Renal cortical epithelial cell (primary cell): ENCODE measurements around the gene ARMH3. TPM values are rescaled to one million over a fixed set of nuclear protein-coding genes. Genes with fewer than 3 reads are reported as not detected.
"Not testable (repeated sequence)": the region's sequence is repeated elsewhere in the genome, so short reads cannot be mapped to it uniquely, and the experiment has no call there.

Experiments
- DNase-seq: peaks from one replicate; pipeline ENCODE4 v3.0.0-alpha.2; 2011; ENCODE audit warnings: low read depth
- total RNA-seq: library from RNA; depleted of rRNA; stranded (reverse); fragments of >200 nt; gene quantifications from 2 replicates; pipeline ENCODE4 v1.2.3, GENCODE V29; 2014

The ARMH3 gene
- total RNA-seq, 1 donor from 2014 or later, result 18.4 TPM

DNA sequence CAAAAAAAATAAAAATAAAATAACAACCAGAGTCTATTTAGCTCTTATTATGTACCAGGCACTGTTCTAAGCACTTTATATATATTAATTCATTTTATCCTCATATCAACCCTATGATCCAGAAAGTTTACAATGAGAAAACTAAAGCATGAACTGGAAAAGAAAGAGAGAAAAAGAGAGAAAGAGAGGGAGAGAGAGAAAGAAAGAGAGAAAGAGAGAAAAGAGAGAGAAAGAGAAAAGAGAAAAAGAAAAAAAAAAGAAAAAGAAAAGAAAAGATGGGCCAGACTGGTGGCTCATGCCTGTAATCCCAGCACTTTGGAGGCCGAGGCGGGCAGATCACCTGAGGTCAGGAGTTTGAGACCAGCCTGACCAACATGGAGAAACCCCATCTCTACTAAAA, 9.9 kb downstream of the ARMH3 start:
- no peak for DNase-seq

DNA sequence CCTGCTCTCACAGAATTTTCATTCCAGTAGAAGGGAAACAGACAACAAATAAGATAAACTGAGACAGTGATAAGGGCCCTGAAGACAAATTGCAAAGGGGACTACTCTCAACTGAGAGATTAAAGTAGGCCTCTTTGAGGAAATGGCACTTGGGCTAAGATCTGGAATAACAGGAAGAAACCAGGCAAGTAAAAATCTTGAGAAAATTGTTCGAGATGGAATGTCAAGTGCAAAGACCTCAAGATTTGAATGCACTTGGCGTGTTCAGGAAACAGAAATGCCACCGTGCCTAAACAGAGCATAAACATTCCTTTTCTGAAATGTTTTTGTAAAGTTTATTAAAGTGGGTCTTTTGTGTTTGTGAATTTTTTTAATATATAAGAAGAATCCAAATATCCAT, 10.7 kb downstream of the ARMH3 start:
- no peak for DNase-seq

DNA sequence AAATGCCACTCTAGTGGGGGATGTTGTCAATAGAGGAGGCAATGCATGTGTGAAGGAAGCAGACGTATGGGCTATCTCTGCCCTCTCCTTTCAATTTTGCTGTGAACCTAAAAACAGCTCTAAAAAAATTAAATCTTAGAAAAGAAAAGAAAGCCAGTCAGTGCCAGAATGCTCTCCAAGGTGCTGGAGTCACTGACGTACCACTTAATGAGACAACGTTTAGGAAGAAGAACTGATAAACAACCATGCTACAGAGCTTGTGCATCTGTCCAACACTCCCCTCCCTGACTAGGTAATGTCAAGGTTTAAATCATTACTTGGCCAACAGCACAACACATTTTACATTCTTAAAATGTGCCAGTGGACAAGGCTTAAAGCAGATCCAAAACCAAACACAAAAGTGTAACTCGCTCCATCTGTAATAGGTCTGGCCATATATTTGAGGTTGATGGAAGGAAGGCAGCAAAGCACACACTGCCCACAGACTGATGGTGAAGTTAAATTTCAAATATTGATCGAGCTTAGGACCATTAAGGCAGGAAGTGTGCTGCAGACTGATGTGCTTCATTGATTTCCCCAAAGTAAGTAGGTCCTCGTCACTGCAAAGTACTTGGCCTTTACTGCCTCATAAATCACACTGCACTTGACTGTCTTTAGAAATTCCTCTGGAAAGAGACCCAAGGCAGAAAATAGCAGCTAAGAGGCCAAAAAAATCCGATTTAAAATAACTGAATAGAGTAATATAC, 15.5 kb downstream of the ARMH3 start:
- no peak for DNase-seq

DNA sequence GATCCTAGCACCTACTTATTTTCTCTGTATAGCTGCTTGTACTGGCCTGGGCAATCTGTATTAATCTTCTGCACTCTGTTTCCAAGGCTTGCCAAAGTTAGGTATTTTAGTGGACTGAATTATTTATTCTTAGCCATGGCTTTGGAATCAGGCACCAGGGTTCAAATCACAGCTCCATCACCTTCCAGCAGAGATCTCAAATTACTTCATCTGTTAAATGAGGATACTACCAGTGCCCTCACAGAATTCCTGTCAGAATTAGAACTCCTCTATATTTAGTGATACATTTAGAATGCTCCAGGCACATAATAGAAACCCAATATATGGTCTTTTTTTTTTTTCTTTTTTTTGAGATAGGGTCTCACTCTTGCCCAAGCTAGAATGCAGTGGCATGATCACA, 17.6 kb downstream of the ARMH3 start:
- no peak for DNase-seq

DNA sequence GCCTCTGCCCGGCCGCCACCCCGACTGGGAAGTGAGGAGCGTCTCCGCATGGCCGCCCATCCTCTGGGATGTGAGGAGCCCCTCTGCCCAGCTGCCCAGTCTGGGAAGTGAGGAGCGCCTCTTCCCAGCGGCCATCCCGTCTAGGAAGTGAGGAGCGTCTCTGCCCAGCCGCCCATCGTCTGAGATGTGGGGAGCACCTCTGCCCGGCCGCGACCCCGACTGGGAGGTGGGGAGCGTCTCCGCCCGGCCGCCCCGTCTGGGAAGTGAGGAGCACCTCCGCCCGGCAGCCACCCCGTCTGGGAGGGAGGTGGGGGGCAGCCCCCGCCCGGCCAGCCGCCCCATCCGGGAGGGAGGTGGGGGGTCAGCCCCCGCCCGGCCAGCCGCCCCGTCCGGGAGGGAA, 20.2 kb downstream of the ARMH3 start:
- DNase-seq, result not testable (repeated sequence)

DNA sequence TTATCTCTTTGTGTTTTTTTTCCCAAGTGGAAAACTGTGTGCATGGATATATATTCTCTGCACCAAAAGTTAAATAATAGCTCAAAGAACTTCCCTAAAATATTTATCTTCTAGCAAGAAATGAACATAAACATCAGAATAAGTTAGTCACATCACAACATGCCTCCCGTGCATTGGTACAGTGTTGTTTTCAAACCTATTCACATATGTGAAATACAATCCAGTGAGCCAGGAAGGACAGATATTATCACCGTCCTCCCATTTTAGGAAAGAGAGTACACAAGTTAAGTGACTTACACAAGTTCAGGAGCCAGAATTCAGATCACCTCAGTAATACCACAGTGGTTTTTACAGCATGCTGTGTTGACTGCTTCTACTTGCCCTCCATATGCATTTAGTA, 22.2 kb downstream of the ARMH3 start:
- no peak for DNase-seq

DNA sequence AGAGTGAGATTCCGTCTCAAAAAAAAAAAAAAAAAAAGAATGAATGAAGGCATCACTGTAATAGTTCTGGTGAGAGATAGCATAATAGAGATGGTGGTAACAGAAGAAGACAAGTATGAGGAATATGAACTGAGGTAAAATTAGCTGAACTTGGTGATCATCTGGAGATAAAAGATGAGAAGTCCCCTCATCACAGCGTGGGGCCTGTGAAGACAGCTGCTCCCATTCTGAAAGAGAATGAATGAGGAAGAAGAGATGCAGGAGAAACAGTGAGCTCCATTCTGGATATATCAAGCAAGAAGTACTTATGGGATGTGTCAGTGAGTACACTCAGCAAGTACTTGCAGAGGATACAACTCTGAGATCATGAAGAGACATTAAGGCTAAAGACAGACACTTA, 28.7 kb downstream of the ARMH3 start:
- no peak for DNase-seq

DNA sequence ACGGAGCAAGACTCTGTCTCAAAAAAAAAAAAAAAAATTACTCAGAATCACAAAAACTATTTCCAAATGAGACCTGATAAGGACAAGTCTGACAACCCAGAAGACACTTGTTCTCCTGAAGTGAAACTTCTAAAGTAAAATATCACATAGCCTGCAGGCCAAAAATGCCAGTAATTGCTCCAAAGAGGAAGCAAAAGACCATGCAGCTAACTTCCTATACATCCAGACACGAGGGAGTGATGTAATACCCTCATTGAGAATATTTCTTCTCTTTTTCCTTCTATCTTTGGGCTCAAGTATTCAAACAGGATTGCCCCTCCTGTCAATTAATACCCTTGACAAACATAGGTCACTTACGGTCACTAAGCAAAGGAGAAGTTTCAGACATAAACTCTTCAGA, 31.2 kb downstream of the ARMH3 start:
- no peak for DNase-seq

DNA sequence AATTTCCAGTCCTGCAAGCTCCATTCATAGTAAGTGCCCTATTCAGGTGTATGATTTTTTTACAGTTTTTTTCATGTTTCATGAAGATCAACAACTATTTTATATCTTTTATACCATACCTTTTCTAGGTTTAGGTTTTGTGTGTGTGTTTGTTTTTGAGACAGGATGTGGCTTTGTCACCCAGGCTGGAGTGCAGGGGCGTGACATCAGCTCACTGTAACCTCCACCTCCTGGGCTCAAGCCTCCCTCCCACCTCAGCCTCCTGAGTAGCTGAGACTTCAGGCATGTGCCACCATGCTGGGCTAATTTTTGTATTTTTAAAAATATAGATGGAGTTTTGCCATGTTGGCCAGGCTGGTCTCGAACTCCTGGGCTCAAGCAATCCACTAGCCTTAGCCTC, 35.0 kb downstream of the ARMH3 start:
- DNase-seq, result no peak

DNA sequence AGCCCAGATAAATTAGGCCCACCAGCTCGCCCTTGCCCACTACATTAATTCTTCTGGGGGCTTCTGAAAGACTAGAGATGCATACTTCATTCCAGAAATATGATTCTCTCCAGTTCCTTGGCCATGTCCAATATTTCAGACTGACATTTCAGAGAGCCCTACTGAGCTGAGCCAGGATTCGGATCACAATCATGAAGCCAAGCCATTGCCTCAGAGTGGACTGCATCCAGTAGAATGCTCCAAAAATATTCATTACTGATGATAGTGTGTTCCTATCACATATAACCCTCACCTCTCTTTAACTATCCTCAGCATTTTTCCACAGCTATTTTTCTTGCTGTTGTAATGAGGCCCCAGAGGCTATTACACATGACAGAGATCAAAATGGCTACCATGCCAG, 38.7 kb downstream of the ARMH3 start:
- DNase-seq, result no peak

DNA sequence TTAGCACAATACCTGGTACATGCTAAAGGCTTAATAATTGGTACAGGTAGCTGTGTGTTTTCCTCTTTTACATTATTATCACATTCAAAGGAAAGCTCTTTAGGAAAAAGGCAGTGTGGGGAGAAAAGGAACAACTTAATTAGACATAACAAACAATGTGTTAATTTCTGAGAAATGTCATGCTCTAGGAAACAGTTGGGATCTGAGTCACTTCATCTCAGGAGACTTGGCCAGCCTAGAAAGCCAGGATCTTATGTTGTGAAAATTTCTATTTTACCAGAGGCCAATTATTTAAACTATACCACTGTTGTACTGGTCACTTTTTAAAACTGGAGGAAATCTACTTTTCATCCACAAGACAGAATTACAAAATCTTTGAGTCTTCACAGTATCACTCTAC, 39.6 kb downstream of the ARMH3 start:
- peak; percentile 31 for DNase-seq

DNA sequence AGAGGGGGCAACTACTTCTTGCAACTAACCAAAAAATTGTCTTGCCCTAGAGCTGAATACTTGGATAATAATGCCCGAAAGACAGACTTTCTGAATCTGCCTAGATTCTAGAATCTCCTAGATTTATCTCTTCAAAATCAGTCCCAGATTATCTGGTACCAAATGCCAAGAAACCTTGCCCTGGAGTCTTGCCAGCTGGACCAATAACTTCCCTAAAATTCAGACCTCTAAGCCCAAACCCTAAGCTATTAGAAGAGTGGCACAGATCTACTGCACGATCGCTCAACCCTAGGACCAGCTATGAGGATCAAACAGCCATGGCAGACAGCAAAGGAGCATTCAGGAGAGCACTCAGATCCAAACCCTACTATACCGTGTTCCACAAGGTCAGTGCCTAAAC, 45.0 kb downstream of the ARMH3 start:
- DNase-seq, result no peak

DNA sequence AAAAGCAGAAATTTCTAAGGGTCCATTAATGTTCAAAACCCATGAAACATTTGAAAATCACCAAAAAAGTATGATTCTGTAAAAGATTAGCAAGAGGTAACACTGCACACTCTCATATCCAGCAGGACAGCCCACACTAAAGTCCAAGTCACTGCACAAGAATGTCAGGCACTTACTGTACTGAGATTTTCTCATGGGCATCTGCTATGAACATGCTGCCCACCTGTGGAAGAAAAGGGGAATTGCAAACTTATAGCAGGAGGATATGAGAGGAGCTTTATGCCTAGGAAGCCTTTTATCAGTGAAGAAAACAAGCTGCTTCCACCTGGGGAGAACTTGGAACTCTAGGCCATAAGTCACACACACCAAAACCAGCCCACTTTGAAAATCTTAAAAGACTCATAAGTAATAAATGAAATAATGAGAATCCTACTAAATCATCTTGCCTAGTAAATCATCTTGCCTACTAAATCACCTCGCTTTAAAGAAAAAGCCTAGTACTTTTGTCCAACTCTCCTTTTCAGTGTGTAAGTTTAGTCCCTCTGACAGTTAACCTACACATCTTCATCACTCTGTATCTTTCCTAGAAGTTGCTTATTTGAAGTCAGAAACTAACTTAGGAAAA, 46.1 kb downstream of the ARMH3 start:
- peak; percentile 93 for DNase-seq

DNA sequence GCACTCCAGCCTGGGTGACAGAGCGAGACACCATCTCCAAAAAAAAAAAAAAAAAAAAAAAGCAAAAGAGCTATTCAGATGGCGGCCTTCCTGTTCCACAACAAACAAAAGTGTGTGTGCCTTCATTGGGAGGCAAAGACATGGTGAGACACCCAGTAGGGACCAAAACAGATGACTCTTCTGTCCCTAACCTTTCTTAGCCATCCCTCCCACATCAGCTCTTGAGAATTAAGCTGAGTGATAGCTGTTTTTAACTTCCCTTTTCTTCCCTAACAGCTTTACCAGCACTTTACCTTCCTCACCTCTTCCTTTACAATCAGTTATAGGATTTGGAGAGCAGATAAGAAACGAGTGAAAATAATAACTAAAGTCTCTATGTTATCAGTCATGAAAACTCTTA, 48.2 kb downstream of the ARMH3 start:
- DNase-seq, result no peak

DNA sequence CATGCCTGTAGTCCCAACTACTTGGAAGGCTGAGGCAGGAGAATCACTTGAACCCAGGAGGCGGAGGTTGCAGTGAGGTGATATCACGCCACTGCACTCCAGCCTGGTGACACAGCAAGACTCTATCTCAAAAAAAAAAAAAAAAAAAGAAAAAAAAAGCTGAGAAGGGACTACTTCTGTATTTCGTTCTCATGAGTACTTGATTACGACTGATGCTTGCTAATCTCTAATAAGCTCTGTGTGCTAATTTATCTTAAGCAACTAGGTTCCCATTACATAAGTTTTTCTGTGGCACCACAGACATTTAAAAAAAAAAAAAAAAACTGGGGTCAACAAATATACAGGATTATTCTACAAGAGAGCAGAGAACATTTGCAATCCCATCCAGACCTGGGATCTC, 48.9 kb downstream of the ARMH3 start:
- DNase-seq, result not testable (repeated sequence)

DNA sequence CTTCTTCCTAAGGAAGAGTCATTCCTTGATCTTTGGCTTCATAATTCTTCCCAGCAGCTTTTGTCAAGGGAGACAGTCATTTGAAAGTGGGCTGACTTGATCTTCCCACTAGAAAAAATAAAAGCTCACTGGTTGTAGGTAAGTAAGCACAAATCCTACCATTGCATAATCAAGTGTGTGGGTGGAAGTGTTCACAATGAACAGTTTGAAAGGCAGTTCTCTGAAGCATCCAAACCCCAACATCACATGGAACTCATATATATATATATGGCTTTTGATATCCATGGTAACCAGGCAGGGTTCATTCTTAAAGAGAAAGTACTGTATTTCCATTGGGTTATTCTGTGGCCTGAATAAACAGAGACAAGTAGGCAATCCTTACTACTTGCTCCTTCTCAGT, 51.6 kb downstream of the ARMH3 start:
- peak; percentile 84 for DNase-seq

DNA sequence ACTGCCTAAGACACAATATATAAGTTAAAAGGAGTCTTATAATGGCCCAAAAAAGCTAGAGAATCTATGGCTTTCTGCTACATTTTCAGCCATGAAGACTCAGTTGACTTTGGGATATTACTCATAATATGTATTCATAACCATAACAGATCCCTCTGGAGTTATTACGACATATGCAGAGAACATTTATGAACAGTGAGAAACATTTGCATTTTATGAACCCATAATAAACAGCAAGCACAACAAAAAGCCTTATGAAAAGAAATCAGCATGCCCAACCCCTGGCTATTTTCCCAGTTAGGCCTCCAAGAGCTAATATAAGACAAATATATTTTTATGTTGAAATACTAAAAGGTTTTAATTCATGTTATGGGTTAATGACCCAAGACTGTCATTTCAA, 52.4 kb downstream of the ARMH3 start:
- no peak for DNase-seq

DNA sequence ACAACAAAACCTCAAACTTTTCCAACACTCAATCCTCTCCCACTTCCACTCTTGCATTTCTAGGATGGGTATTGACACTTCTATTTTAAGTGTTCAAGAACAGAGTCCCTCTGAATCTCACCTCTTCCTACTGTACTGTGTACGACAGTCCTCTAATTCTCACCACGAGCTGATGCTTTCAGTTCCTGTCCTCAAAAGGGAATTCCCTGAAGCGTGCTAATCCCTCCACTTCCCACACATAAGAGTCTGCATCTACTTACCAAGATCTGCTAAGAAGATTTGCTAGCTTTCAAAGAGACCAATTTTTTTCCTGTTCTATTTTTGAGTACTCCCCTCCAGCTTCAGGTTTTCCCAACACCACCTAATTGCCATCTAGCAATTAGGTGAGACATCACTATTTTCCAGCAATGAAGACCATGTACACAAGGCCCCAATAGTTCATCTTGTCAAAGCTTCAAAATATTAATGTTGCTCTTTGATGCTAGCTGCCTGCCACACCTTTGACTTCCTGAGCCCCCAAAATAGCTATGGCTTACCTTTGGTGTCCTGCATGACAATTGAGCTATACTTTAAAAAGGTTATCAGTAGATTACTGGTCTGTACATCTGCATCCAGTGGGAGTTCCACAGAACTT, 54.4 kb downstream of the ARMH3 start:
- no peak for DNase-seq

DNA sequence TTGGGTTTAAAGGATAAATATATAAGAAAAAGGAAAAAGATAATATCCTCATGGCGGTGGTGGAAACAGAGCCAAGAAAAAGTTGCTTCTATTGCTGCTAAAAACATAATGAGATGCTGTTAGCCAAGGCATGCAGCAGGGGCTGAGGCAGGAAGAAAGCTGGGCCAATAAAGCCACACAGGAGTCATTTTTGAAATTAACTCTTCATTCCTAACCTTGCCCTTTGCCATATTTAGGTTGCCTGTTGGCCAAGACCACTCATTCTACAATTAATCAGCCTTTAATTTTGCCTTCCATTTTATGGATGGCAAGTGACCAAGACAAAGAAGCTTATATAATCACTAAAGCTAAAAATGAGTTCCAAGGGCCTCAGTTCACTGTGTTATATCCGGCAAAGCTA, 58.2 kb downstream of the ARMH3 start:
- DNase-seq, result no peak

DNA sequence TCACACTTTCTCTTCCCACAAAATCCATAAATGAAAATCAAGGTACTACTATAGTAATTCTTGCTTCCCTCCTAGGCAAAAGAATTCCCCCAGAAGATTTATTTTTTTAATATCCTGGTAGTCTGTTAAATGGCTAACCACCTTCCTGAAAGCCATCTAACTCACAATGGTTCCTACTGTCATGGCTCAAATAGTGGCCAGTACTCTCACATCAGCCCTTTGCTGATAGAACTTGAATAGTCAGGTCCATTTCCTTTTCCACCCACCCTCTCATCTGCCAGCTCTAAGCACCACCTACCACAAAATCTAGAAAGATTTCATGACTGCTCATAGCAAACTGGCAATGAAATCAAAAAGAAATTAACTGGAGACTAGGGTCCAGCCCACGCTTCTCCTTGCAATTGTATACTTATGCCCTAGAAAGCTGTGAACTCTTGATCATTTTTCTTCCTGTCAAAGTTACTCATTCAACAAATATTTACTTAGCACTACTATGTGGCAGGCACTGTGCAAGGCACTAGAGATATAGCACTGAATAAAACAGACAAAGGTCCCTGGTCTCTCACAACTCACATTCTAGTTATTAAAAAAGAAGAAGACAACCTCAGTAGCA, 60.4 kb downstream of the ARMH3 start:
- peak; percentile 68 for DNase-seq

DNA sequence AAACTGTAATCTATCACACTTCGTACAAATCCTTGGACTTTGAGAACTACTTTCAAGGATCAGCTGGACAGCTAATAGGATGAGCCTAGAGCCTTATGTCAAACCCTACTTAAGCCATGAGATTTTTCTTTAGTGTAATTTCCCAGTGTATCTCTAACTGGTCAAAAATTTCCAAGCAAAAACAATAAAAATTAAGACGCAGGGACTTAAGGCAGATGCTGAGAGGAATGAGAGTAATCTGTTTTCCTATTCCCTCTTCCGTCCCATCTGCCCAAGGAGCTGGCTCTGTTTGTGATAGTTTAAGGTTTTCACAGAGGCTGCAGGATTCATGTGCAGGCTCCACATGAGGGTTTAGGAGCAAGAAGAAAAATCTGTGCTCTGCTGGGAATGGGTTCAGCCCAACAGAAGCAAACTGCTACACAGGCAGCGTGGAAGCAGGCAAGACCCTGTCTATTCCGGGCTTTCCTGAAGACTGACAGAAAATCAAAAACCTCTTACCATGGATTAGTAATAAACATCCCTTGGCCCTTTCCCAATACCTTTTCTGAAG, 62.2 kb downstream of the ARMH3 start:
- no peak for DNase-seq

DNA sequence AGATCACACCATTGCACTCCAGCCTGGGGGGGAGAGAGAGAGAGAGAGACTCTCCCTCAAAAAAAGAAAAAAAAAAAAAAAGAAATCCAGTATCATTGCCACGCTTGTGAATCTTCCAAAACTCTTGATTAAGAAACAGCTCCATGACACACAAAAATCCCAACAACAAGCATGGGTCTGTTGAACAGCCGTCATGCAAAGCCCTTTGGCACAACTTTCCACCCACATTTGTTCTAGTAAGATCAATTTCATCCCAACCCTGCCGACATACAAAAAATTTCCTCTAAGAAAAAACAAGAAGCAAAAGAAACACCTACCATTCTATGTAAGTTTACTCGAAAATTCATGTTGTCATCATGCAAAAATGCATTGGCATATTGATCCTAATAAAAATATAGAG, 62.8 kb downstream of the ARMH3 start:
- no peak for DNase-seq

DNA sequence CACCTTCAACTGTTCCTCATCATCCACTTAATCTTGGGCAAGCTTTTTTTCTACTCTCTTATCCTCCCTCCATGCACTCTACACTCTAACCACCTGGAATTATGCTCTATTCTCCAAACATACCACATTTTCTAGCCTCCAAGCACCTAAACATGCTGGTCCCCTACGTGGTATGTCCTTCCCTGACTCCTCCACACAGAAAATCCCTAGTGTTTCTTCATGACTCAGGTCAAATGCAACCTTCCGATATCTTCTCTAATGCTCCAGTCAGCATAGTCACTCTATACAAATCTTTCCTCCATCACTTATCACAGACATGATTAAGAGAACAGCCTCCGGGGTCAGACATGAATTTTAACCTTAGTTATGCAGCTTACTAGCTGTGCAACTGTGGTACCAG, 68.8 kb downstream of the ARMH3 start:
- DNase-seq, result no peak
